ENCODE results near the gene SERPINB7.

DNA sequence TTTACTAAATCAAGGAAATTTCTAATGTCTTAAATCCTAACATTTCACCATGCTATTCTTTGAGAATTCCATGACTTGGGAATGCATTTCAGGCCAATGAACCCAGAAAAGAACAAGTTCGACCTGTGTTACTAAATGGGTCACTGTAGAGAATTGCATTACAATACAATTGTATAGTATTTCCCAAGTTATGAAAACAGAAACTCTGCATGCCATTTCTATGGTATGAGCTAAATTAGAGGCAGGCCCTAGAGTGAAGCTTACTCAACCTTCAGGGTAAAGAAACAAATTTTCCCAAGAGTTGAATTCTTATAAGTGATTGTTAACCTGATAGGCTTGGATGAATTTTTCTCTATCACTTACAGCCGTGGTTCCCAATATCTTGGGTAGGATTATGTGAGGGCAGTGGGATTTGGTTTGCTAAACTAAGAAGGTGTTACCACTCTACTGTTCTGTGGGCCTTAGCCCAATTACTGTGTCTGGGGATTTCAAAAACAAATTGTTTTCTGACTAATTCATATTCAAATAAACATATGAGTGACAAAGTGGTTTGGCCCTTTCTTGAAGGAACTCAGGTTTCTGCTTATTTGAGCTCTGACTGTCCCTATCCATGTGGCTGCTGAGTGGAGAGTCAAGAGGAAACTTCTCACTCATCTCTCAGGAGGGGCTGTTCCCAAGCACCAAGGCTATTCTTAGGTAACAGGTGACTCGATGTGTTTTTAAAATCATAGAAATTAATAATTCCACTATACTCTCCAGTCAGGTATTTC is 11.2 kb upstream of the SERPINB7 start:
- TF ChIP-seq, protein P1, sequence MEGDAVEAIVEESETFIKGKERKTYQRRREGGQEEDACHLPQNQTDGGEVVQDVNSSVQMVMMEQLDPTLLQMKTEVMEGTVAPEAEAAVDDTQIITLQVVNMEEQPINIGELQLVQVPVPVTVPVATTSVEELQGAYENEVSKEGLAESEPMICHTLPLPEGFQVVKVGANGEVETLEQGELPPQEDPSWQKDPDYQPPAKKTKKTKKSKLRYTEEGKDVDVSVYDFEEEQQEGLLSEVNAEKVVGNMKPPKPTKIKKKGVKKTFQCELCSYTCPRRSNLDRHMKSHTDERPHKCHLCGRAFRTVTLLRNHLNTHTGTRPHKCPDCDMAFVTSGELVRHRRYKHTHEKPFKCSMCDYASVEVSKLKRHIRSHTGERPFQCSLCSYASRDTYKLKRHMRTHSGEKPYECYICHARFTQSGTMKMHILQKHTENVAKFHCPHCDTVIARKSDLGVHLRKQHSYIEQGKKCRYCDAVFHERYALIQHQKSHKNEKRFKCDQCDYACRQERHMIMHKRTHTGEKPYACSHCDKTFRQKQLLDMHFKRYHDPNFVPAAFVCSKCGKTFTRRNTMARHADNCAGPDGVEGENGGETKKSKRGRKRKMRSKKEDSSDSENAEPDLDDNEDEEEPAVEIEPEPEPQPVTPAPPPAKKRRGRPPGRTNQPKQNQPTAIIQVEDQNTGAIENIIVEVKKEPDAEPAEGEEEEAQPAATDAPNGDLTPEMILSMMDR (IDR thresholded peaks at IDR 0.05) = no peak
- no peak for TF ChIP-seq POLR2A (IDR thresholded peaks at IDR 0.05)
- no peak for TF ChIP-seq EP300 (IDR thresholded peaks at IDR 0.05)

All from upper lobe of left lung (tissue), 4 donors.